GM21423 (cell line): ENCODE measurements around the gene PNMT.

ENCODE experiments used
- ATAC-seq: cut with Tn5 transposase; IDR thresholded peaks from one replicate; pipeline ENCODE4 v1.9.1; 2021; ENCODE audit warnings: mild to moderate bottlenecking, moderate library complexity; ENCODE audit not compliant: unreplicated experiment

PNMT gene

DNA sequence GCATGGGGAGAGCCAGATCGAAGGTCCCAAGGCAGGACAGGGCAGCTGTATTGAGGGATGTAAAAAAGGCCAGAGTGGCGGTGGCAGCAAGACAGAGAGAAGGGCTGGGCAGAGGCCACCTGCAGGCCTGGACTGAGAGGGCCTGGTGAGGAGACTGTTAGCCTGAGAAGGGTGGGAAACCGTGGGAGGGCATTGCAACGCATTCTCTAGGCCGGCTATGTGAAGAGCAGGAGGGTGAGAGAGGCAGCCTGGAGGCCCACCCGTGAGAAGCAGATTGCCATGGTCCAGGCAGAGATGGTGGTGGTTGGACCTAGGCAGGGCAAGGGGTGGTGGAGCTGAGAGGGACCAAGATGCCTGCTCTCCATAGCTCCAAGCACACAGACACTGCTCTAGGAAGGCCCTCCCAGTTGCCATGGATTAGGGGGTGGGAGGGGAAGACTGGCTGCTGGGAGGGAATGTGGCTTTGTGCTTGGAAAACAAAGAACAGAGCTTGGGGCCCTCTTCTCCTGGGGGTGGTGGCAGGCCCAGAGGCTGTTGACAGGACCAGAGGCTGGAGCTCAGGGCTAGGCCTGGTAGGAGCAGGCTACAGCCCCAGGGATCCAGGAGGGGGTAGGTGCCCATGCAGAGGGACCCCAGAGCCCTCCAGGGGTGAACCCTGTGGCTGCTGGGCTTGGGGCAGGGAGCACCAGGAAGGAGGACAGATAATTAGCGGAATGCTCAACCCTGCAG lies 15.5 kb upstream of the PNMT start:
- ATAC-seq: no peak

DNA sequence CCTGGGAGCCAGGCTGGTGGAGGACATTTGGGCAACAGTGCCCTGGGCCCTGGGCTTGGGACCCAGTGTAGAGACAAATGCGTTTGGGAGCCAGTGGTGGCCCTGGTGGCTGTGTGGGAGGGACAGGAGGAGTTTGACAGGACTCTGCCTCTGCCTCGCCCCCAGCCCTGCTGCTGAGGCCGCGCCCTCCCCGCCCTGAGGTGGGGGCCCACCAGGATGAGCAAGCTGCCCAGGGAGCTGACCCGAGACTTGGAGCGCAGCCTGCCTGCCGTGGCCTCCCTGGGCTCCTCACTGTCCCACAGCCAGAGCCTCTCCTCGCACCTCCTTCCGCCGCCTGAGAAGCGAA lies 15.0 kb upstream of the PNMT start:
- no peak for ATAC-seq

- no peak for ATAC-seq
These were observed 14.5 kb upstream of the PNMT start for GRCh38 chr17:39653662-39654331.

DNA sequence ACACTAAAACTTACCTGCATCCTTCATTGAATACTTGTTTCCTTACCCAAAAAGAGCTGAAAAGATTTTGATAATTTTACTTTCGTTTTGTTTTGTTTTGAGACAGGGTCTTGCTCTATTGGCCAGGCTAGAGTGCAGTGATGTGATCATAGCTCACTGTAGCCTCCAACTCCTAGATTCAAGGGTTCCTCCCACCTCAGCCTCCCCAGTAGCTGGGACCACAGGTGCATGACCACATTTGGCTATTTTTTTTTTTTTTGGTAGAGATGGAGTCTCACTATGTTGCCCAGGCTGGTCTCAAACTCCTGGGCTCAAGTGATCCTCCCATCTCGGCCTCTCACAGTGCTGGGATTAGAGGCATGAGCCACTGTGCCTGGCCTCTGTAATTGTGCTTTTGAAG lies 13.1 kb upstream of the PNMT start:
- ATAC-seq: no peak

DNA sequence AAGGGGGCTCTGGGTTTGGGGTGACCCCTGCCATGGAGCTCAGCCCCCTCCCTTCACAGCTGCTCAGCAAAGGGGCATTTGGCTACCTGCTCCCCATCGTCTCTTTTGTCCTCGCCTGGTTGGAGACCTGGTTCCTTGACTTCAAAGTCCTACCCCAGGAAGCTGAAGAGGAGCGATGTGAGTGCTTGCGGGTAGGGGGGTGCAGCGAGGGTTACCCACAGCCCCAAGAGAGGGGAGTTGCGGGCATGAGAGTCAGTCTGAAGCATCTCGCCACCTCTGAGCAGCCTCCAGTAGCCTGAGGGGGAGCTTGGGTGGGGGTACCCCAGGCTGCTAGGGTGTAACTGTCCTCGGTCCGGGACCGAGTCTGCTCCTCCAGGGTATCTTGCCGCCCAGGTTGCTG lies 9.9 kb upstream of the PNMT start:
- no peak for ATAC-seq

- ATAC-seq: no peak
These were observed 9.5 kb upstream of the PNMT start for GRCh38 chr17:39658760-39659159.

- no peak for ATAC-seq
These were observed 8.8 kb upstream of the PNMT start for GRCh38 chr17:39659279-39660010.

GRCh38 chr17:39660011-39660360 lies 8.3 kb upstream of the PNMT start:
- no peak for ATAC-seq

- no peak for ATAC-seq
These were observed 7.6 kb upstream of the PNMT start for GRCh38 chr17:39660397-39661385.

GRCh38 chr17:39661744-39662541 lies 6.3 kb upstream of the PNMT start:
- no peak for ATAC-seq

GRCh38 chr17:39662551-39663339 lies 5.5 kb upstream of the PNMT start:
- ATAC-seq: no peak

GRCh38 chr17:39663340-39663687 lies 4.9 kb upstream of the PNMT start:
- no peak for ATAC-seq

DNA sequence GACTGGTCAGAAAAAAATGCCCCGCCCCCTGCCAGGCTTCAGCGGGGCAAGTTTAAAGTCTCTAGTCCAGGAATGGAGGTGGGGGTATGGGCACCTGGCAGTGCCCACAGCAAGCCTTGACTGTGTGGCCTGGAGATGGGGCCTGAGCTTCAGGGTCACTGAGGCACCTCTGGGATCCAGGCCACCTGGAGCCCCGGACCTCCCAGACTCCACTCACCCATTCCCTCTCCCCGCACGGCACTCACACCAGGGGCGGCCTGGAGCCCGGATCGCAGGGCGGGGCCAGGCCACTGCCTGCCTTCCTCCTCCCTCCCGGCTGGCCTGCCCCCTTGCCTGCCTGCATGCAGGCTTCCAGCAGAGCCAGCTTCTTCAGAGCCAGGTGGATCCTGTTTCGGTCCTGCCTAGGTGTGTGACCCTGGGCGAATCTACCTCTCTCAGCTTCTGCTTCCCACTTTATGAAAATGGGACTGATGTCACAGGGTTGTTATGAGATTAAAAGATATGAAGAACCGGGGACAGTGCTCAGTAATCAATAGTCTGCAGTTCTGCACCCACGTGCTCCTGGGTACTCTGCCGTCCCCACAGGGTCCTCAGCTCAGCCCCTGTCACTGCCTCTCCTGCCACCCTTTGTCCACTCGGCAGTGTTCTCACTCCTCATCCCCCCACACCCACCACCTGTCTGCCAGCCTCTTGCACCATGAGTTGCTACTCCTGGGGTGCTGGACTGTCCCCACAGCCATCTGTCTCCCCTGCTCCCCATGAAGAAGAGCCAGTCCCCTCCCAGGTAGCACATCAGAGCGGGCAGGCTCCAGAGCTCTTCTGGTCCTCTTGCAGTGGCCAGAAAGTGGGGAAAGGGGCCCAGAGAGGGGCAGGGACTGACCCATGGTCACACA lies 4.3 kb upstream of the PNMT start:
- ATAC-seq: no peak

- ATAC-seq: no peak
These were observed 3.4 kb upstream of the PNMT start, which contains the start of gene TCAP for GRCh38 chr17:39664581-39665561. TCAP (plus strand) TSS chr17:39665349; CDS start chr17:39665360, 11 bp downstream.

- no peak for ATAC-seq
These were observed 2.5 kb upstream of the PNMT start for GRCh38 chr17:39665642-39666224.

DNA sequence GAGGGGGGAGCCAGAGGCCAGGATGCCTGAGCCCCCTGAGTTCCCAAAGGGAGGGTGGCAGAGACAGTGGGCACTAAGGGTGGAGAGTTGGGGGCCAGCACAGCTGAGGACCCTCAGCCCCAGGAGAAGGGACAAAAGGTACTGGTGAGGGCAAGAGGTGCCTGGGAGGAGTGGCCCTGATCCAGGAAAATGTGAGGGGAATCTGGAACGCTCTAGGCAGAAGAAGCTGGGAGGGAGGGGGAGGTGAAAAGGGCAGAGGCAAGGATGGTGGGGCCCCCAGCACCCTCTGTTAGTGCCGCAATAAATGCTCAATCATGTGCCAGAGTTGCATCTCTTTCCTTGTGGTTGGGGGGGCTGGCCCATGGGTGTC lies 2.0 kb upstream of the PNMT start:
- no peak for ATAC-seq
